HG02970 (cell line): ENCODE data around the gene VPS26C.

Experiments used
- ATAC-seq: cut with Tn5 transposase; IDR thresholded peaks from one replicate; pipeline ENCODE4 v1.9.1; 2021; ENCODE audit warnings: mild to moderate bottlenecking, moderate library complexity, moderate number of reproducible peaks; ENCODE audit not compliant: unreplicated experiment, low FRiP score

Gene VPS26C

DNA sequence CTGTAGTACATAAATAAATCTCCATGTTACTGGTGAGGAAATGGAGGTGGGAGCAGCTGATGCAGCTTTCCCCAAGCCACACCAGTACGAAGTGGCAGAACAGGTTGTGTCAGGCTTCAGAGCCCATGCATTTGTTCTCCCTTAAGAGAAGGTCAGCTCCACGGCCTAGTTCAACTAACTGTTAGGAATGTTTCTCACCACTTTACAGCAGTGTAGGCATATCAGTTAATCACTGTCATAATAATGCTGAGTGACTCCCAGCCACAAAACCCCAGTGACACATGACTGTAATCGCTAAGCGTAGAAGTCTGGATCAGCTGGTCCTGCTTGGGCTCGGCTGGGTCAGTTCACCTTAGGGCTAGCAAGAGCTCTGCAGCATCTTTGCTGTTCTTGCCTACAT lies 90.4 kb downstream of the VPS26C start:
- no peak for ATAC-seq
